ENCODE data around the gene CNTN5.
"Not testable (repeated sequence)": the region's sequence is repeated elsewhere in the genome, so short reads cannot be mapped to it uniquely, and the experiment has no call there.

The CNTN5 gene

GRCh38 chr11:100247704-100248103 lies 1227.0 kb downstream of the CNTN5 start:
- TF ChIP-seq CTCF (IDR thresholded peaks at IDR 0.05; ENCODE audit: extremely low read depth, missing control alignments): no peak

GRCh38 chr11:100257238-100257803 lies 1236.6 kb downstream of the CNTN5 start:
- DNase-seq (ENCODE audit: low spot score): not testable (repeated sequence)

More at GRCh38 chr11:100247704-100248103, 1227.0 kb downstream of the CNTN5 start:
- DNase-seq (ENCODE audit: low spot score): no peak

- DNase-seq (ENCODE audit: low spot score): no peak
- TF ChIP-seq CTCF (IDR thresholded peaks at IDR 0.05; ENCODE audit: extremely low read depth, missing control alignments): no peak
Observed at GRCh38 chr11:100269516-100269915, 1248.8 kb downstream of the CNTN5 start.

- DNase-seq (ENCODE audit: low spot score): no peak
- no peak for TF ChIP-seq CTCF (IDR thresholded peaks at IDR 0.05; ENCODE audit: extremely low read depth, missing control alignments)
Observed at GRCh38 chr11:100273066-100273815, 1252.5 kb downstream of the CNTN5 start.

- DNase-seq (ENCODE audit: low spot score): not testable (repeated sequence)
Observed at GRCh38 chr11:100274466-100274865, 1253.7 kb downstream of the CNTN5 start.

GRCh38 chr11:100294748-100295147 lies 1274.0 kb downstream of the CNTN5 start:
- no peak for TF ChIP-seq CTCF (IDR thresholded peaks at IDR 0.05; ENCODE audit: extremely low read depth, missing control alignments)
- no peak for DNase-seq (ENCODE audit: low spot score)

- no peak for TF ChIP-seq CTCF (IDR thresholded peaks at IDR 0.05; ENCODE audit: extremely low read depth, missing control alignments)
- DNase-seq (ENCODE audit: low spot score): no peak
Observed at GRCh38 chr11:100296051-100296679, 1275.4 kb downstream of the CNTN5 start.

GRCh38 chr11:100297516-100297915 lies 1276.8 kb downstream of the CNTN5 start:
- no peak for TF ChIP-seq CTCF (IDR thresholded peaks at IDR 0.05; ENCODE audit: extremely low read depth, missing control alignments)
- no peak for DNase-seq (ENCODE audit: low spot score)
